GM21529 (cell line): ENCODE results near the gene PACS1.

Source experiments
- ATAC-seq: cut with Tn5 transposase; IDR thresholded peaks from one replicate; pipeline ENCODE4 v1.9.1; 2021; ENCODE audit not compliant: unreplicated experiment

The PACS1 gene

GRCh38 chr11:66048547-66049323 lies 21.3 kb upstream of the PACS1 start, which contains the start of gene GAL3ST3:
GAL3ST3 (minus strand) TSS chr11:66049161; CDS start chr11:66045415, 3,746 bp downstream.
- no peak for ATAC-seq

GRCh38 chr11:66050581-66051231 lies 19.4 kb upstream of the PACS1 start:
- ATAC-seq, result no peak

- no peak for ATAC-seq
Observed at GRCh38 chr11:66051371-66051765, 18.7 kb upstream of the PACS1 start.

GRCh38 chr11:66051766-66052663 lies 18.1 kb upstream of the PACS1 start, which contains the start of gene SF3B2:
SF3B2 (plus strand) TSS chr11:66052364; CDS start chr11:66052385, 21 bp downstream.
- peak; percentile 92 for ATAC-seq

GRCh38 chr11:66052664-66052982 lies 17.4 kb upstream of the PACS1 start:
- no peak for ATAC-seq

GRCh38 chr11:66055021-66055420 lies 15.1 kb upstream of the PACS1 start:
- no peak for ATAC-seq

GRCh38 chr11:66056501-66056900 lies 13.6 kb upstream of the PACS1 start:
- ATAC-seq, result no peak

- no peak for ATAC-seq
Observed at GRCh38 chr11:66059966-66060680, 9.9 kb upstream of the PACS1 start.

GRCh38 chr11:66061268-66061667 lies 8.8 kb upstream of the PACS1 start:
- ATAC-seq, result no peak

- ATAC-seq, result no peak
Observed at GRCh38 chr11:66062408-66062807, 7.7 kb upstream of the PACS1 start.

GRCh38 chr11:66063900-66064299 lies 6.2 kb upstream of the PACS1 start:
- no peak for ATAC-seq

- ATAC-seq, result no peak
Observed at GRCh38 chr11:66064571-66064970, 5.5 kb upstream of the PACS1 start.

GRCh38 chr11:66066751-66067150 lies 3.3 kb upstream of the PACS1 start:
- no peak for ATAC-seq

GRCh38 chr11:66067640-66068039 lies 2.4 kb upstream of the PACS1 start:
- ATAC-seq, result no peak

- no peak for ATAC-seq
Observed at GRCh38 chr11:66068154-66068821, 1.8 kb upstream of the PACS1 start.

GRCh38 chr11:66068923-66069714 lies 953 bp upstream of the PACS1 start:
- peak; percentile 36 for ATAC-seq

- peak; percentile 3 for ATAC-seq
Observed at GRCh38 chr11:66070604-66071380, 720 bp downstream of the PACS1 start.

GRCh38 chr11:66071381-66071801 lies 1.3 kb downstream of the PACS1 start:
- ATAC-seq, result no peak

GRCh38 chr11:66072081-66072480 lies 2.0 kb downstream of the PACS1 start:
- ATAC-seq, result no peak
